ENCODE results near the gene MAP3K14. TPM values are rescaled to one million over a fixed set of nuclear protein-coding genes. Genes with fewer than 3 reads are reported as not detected.

Gene MAP3K14
- total and polyA plus RNA-seq, 7 donors: 12.4 to 53.5 (median 24.6) TPM

GRCh38 chr17:45361976-45362375 lies 45.2 kb upstream of the MAP3K14 start:
- Histone ChIP-seq H3K36me3 (ENCODE audit: insufficient read depth in 1 of 2, low read depth in 1 of 2) (no peaks in the 10 kb centered on the region), H3K27me3 (ENCODE audit: insufficient read depth in 3 of 3, low read length in 2 of 3) (no peaks in the 10 kb centered on the region), H3K4me1 (peaks cover 4% of the 10 kb centered on the region), H3K9me3 (no peaks in the 10 kb centered on the region), H3K27ac (no peak overlapping the region), H3K4me3 (no peak overlapping the region)
- ATAC-seq (no peak), DNase-seq (no peak)
- intact Hi-C loops (cut with DNase I): no loop called here
- WGBS, 3 donors: 67 to 80% (median 68%) methylated on average over 4 of the region's 4 CpGs
- TF ChIP-seq CTCF (IDR thresholded peaks at IDR 0.05): no peak

GRCh38 chr17:45361451-45361850 lies 44.6 kb upstream of the MAP3K14 start:
- 77 to 86% (median 85%) methylated on average over 3 of the region's 3 CpGs for WGBS, 3 donors

GRCh38 chr17:45357364-45357997 lies 40.7 kb upstream of the MAP3K14 start:
- intact Hi-C loops (cut with DNase I): no loop called here
- DNase-seq: no peak
- no peaks in the 10 kb centered on the region for H3K9me3 ChIP-seq
- no peaks in the 10 kb centered on the region for H3K4me1 ChIP-seq
- WGBS, 3 donors: 89 to 93% (median 90%) methylated on average over 5 of the region's 5 CpGs
- no peak overlapping the region for H3K27ac ChIP-seq
- no peaks in the 10 kb centered on the region for H3K36me3 ChIP-seq (ENCODE audit: insufficient read depth in 1 of 2, low read depth in 1 of 2)
- no peak for TF ChIP-seq CTCF (IDR thresholded peaks at IDR 0.05)
- ATAC-seq: no peak
- H3K27me3 ChIP-seq (ENCODE audit: insufficient read depth in 3 of 3, low read length in 2 of 3): no peaks in the 10 kb centered on the region
- H3K4me3 ChIP-seq: no peak overlapping the region

More at GRCh38 chr17:45361451-45361850, 44.6 kb upstream of the MAP3K14 start:
- Histone ChIP-seq H3K27ac (no peak overlapping the region), H3K36me3 (ENCODE audit: insufficient read depth in 1 of 2, low read depth in 1 of 2) (no peaks in the 10 kb centered on the region), H3K4me3 (no peak overlapping the region), H3K4me1 (peaks cover 4% of the 10 kb centered on the region), H3K27me3 (ENCODE audit: insufficient read depth in 3 of 3, low read length in 2 of 3) (no peaks in the 10 kb centered on the region), H3K9me3 (no peaks in the 10 kb centered on the region)
- TF ChIP-seq CTCF (IDR thresholded peaks at IDR 0.05): no peak
- ATAC-seq: no peak
- DNase-seq: no peak
- intact Hi-C loops (cut with DNase I): no loop called here

GRCh38 chr17:45355087-45355486 lies 38.3 kb upstream of the MAP3K14 start:
- intact Hi-C loops (cut with DNase I): no loop called here
- 55 to 65% (median 62%) methylated on average over 2 of the region's 2 CpGs for WGBS, 3 donors
- Histone ChIP-seq H3K27me3 (ENCODE audit: insufficient read depth in 3 of 3, low read length in 2 of 3) (no peaks in the 10 kb centered on the region), H3K36me3 (ENCODE audit: insufficient read depth in 1 of 2, low read depth in 1 of 2) (no peaks in the 10 kb centered on the region), H3K9me3 (peaks cover 6% of the 10 kb centered on the region), H3K4me3 (no peak overlapping the region), H3K27ac (no peak overlapping the region), H3K4me1 (no peaks in the 10 kb centered on the region)
- no peak for TF ChIP-seq CTCF (IDR thresholded peaks at IDR 0.05)
- no peak for ATAC-seq
- DNase-seq: no peak

GRCh38 chr17:45353043-45353442 lies 36.2 kb upstream of the MAP3K14 start:
- ATAC-seq: no peak

More at GRCh38 chr17:45353043-45353442, 36.2 kb upstream of the MAP3K14 start:
- intact Hi-C loops (cut with DNase I): no loop called here
- DNase-seq: no peak
- Histone ChIP-seq H3K4me3 (no peak overlapping the region), H3K36me3 (ENCODE audit: insufficient read depth in 1 of 2, low read depth in 1 of 2) (no peaks in the 10 kb centered on the region), H3K4me1 (no peaks in the 10 kb centered on the region), H3K9me3 (peaks cover 6% of the 10 kb centered on the region), H3K27me3 (ENCODE audit: insufficient read depth in 3 of 3, low read length in 2 of 3) (no peaks in the 10 kb centered on the region), H3K27ac (no peak overlapping the region)
- TF ChIP-seq CTCF (IDR thresholded peaks at IDR 0.05): no peak
- WGBS, 3 donors: 77 to 89% (median 77%) methylated on average over 4 of the region's 4 CpGs
